22Rv1 (cell line): ENCODE data around the gene AGPAT4.

Source experiments
- H3K27ac ChIP-seq: fragments of 450-650 bp; 2 replicates; pipeline ENCODE4 v1.5.1; 2017
- ZFX ChIP-seq: fragments of 450-650 bp; IDR thresholded peaks from 2 replicates; pipeline ENCODE4 v1.6.1; 2017; ENCODE audit warnings: antibody characterized with exemption, borderline replicate concordance
- TF ChIP-seq, protein P1 (sequence below): fragments of 450-650 bp; IDR thresholded peaks from 2 replicates; pipeline ENCODE4 v1.5.1; 2017; ENCODE audit warnings: mild to moderate bottlenecking

Gene AGPAT4

GRCh38 chr6:161151059-161151645 lies 122.7 kb downstream of the AGPAT4 start:
- TF ChIP-seq, protein P1, sequence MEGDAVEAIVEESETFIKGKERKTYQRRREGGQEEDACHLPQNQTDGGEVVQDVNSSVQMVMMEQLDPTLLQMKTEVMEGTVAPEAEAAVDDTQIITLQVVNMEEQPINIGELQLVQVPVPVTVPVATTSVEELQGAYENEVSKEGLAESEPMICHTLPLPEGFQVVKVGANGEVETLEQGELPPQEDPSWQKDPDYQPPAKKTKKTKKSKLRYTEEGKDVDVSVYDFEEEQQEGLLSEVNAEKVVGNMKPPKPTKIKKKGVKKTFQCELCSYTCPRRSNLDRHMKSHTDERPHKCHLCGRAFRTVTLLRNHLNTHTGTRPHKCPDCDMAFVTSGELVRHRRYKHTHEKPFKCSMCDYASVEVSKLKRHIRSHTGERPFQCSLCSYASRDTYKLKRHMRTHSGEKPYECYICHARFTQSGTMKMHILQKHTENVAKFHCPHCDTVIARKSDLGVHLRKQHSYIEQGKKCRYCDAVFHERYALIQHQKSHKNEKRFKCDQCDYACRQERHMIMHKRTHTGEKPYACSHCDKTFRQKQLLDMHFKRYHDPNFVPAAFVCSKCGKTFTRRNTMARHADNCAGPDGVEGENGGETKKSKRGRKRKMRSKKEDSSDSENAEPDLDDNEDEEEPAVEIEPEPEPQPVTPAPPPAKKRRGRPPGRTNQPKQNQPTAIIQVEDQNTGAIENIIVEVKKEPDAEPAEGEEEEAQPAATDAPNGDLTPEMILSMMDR = no peak
- TF ChIP-seq ZFX = no peak

DNA sequence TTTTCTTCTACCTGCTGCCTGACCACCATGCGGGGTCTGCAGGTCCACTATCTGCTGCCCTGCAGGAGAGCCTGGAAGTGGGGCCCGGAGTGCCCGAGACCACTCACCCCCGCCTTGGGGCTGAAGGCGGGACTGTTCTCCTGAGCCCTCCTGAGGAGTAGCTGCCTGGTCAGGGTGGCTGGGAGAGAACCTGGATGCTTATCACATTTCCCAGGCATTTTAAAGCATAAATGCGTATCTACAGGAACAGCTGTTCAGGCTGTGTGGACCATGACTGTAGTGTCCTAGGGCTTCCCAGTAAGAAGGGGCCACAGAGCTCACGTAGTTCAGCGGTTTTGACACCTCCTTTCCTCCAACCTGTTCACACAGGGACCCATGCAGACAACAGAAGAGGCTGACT lies 123.3 kb downstream of the AGPAT4 start:
- TF ChIP-seq ZFX = no peak
- TF ChIP-seq, protein P1 = no peak
- H3K27ac ChIP-seq = no peak overlapping the region

More at GRCh38 chr6:161151059-161151645, 122.7 kb downstream of the AGPAT4 start:
- no peak overlapping the region for H3K27ac ChIP-seq

- H3K27ac ChIP-seq = no peak overlapping the region
These were observed 123.7 kb downstream of the AGPAT4 start for GRCh38 chr6:161150136-161150535.

GRCh38 chr6:161143663-161144430 lies 130.0 kb downstream of the AGPAT4 start:
- TF ChIP-seq, protein P1 = no peak
- TF ChIP-seq ZFX = no peak
- no peak overlapping the region for H3K27ac ChIP-seq

More at GRCh38 chr6:161150136-161150535, 123.7 kb downstream of the AGPAT4 start:
- TF ChIP-seq, protein P1 = no peak
- no peak for TF ChIP-seq ZFX

- TF ChIP-seq, protein P1 = no peak
- no peak for TF ChIP-seq ZFX
- no peak overlapping the region for H3K27ac ChIP-seq
These were observed 130.9 kb downstream of the AGPAT4 start for GRCh38 chr6:161142957-161143296.

GRCh38 chr6:161141173-161141572 lies 132.7 kb downstream of the AGPAT4 start:
- H3K27ac ChIP-seq = no peak overlapping the region
- TF ChIP-seq, protein P1 = no peak
- no peak for TF ChIP-seq ZFX

- TF ChIP-seq ZFX = no peak
- TF ChIP-seq, protein P1 = no peak
- no peak overlapping the region for H3K27ac ChIP-seq
These were observed 133.3 kb downstream of the AGPAT4 start for GRCh38 chr6:161140554-161140875.
